Panc1 (cell line): ENCODE results near the gene PRAMEF12.
"Not testable (repeated sequence)": the region's sequence is repeated elsewhere in the genome, so short reads cannot be mapped to it uniquely, and the experiment has no call there.

Source experiments
- POLR2AphosphoS5 ChIP-seq: IDR thresholded peaks from 2 replicates; pipeline ENCODE4 v1.6.1; 2012; ENCODE audit warnings: mild to moderate bottlenecking, low read depth, low read length, moderate library complexity
- TF ChIP-seq, protein P1 (sequence below): fragments of 450-650 bp; IDR thresholded peaks from 2 replicates; pipeline ENCODE4 v1.5.1; 2017; ENCODE audit warnings: mild to moderate bottlenecking
- TF ChIP-seq, protein P2 (sequence below), 2 experiments: IDR thresholded peaks; 2 replicates each; pipeline ENCODE4 v1.6.1; 2011 to 2012; ENCODE audit warnings: low read depth in 2 of 2, control low read depth in 1 of 2, low read length in 1 of 2, mild to moderate bottlenecking in 1 of 2, moderate library complexity in 1 of 2; ENCODE audit not compliant: insufficient read depth in 1 of 2

- TF ChIP-seq, protein P1, sequence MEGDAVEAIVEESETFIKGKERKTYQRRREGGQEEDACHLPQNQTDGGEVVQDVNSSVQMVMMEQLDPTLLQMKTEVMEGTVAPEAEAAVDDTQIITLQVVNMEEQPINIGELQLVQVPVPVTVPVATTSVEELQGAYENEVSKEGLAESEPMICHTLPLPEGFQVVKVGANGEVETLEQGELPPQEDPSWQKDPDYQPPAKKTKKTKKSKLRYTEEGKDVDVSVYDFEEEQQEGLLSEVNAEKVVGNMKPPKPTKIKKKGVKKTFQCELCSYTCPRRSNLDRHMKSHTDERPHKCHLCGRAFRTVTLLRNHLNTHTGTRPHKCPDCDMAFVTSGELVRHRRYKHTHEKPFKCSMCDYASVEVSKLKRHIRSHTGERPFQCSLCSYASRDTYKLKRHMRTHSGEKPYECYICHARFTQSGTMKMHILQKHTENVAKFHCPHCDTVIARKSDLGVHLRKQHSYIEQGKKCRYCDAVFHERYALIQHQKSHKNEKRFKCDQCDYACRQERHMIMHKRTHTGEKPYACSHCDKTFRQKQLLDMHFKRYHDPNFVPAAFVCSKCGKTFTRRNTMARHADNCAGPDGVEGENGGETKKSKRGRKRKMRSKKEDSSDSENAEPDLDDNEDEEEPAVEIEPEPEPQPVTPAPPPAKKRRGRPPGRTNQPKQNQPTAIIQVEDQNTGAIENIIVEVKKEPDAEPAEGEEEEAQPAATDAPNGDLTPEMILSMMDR = not testable (repeated sequence)
- TF ChIP-seq, protein P2, sequence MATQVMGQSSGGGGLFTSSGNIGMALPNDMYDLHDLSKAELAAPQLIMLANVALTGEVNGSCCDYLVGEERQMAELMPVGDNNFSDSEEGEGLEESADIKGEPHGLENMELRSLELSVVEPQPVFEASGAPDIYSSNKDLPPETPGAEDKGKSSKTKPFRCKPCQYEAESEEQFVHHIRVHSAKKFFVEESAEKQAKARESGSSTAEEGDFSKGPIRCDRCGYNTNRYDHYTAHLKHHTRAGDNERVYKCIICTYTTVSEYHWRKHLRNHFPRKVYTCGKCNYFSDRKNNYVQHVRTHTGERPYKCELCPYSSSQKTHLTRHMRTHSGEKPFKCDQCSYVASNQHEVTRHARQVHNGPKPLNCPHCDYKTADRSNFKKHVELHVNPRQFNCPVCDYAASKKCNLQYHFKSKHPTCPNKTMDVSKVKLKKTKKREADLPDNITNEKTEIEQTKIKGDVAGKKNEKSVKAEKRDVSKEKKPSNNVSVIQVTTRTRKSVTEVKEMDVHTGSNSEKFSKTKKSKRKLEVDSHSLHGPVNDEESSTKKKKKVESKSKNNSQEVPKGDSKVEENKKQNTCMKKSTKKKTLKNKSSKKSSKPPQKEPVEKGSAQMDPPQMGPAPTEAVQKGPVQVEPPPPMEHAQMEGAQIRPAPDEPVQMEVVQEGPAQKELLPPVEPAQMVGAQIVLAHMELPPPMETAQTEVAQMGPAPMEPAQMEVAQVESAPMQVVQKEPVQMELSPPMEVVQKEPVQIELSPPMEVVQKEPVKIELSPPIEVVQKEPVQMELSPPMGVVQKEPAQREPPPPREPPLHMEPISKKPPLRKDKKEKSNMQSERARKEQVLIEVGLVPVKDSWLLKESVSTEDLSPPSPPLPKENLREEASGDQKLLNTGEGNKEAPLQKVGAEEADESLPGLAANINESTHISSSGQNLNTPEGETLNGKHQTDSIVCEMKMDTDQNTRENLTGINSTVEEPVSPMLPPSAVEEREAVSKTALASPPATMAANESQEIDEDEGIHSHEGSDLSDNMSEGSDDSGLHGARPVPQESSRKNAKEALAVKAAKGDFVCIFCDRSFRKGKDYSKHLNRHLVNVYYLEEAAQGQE (IDR thresholded peaks at IDR 0.05; ENCODE audit: insufficient read depth in 1 of 2, low read depth in 2 of 2, low read length in 1 of 2) = not testable (repeated sequence)
- TF ChIP-seq POLR2AphosphoS5 = not testable (repeated sequence)
These were observed 17.6 kb downstream of the PRAMEF12 start, which contains the start of gene PRAMEF1 for GRCh38 chr1:12791097-12791496.
